A549 (cell line): Measurements from ENCODE around the gene ZMAT3.

Source experiments
- BHLHE40 ChIP-seq: IDR thresholded peaks from 2 replicates; pipeline ENCODE4 v1.6.1; 2012; ENCODE audit warnings: low read depth, low read length, inconsistent platforms
- CTCF ChIP-seq: fragments of >200 bp; sonication (Bioruptor Twin); formaldehyde crosslinking; IDR thresholded peaks from 3 replicates; pipeline ENCODE4 v1.5.1; 2016
- EP300 ChIP-seq, 2 experiments: fragments of >200 bp; sonication (Bioruptor Twin); formaldehyde crosslinking; IDR thresholded peaks; 2 replicates in 1 of 2; 3 replicates in 1 of 2; pipeline ENCODE4 v1.6.1; 2016 to 2017
- ESRRA ChIP-seq: fragments of 150-350 bp; IDR thresholded peaks from 2 replicates; pipeline ENCODE4 v1.6.1; 2014; ENCODE audit warnings: mild to moderate bottlenecking, low read length, borderline replicate concordance
- HOXB5 ChIP-seq: fragments of 250-450 bp; sonication (Bioruptor Pico); IDR thresholded peaks from 2 replicates; pipeline ENCODE4 v1.5.0; 2020; ENCODE audit warnings: mild to moderate bottlenecking, moderate library complexity
- MAFK ChIP-seq: fragments of 450-650 bp; IDR thresholded peaks from 2 replicates; pipeline ENCODE4 v1.6.1; 2014; ENCODE audit not compliant: partially characterized antibody
- MAX ChIP-seq: IDR thresholded peaks from 2 replicates; pipeline ENCODE4 v1.6.1; 2012
- MYC ChIP-seq: IDR thresholded peaks from 2 replicates; pipeline ENCODE4 v1.6.1; 2012; ENCODE audit warnings: mild to moderate bottlenecking, inconsistent platforms, low read length, improper control_type of control experiment, borderline replicate concordance
- POLR2A ChIP-seq: IDR thresholded peaks from 2 replicates; pipeline ENCODE4 v1.6.1; 2012; ENCODE audit warnings: mild to moderate bottlenecking, low read length
- RAD21 ChIP-seq, 2 experiments: fragments of >200 bp in 1 of 2; sonication (Bioruptor Twin) in 1 of 2; formaldehyde crosslinking in 1 of 2; IDR thresholded peaks in 1 of 2; conservative IDR thresholded peaks in 1 of 2; 2 replicates in 1 of 2; 3 replicates in 1 of 2; pipeline ENCODE4 v1.6.1; 2012 to 2018; ENCODE audit warnings: inconsistent platforms in 1 of 2
- SMC3 ChIP-seq: fragments of >200 bp; sonication (Bioruptor Twin); formaldehyde crosslinking; IDR thresholded peaks from 3 replicates; pipeline ENCODE4 v1.6.1; 2018; ENCODE audit warnings: inconsistent platforms
- USF2 ChIP-seq: fragments of 450-650 bp; IDR thresholded peaks from 2 replicates; pipeline ENCODE4 v1.6.1; 2014; ENCODE audit warnings: antibody characterized with exemption
- ZFP36 ChIP-seq: fragments of 450-650 bp; IDR thresholded peaks from 2 replicates; pipeline ENCODE4 v1.6.1; 2014; ENCODE audit warnings: borderline replicate concordance; ENCODE audit not compliant: partially characterized antibody
- ZNF302 ChIP-seq: fragments of 250-450 bp; sonication (Bioruptor Pico); IDR thresholded peaks from 2 replicates; pipeline ENCODE4 v1.9.0; 2021; ENCODE audit warnings: inconsistent platforms, mild to moderate bottlenecking, moderate library complexity

- TF ChIP-seq CTCF, result no peak
- TF ChIP-seq POLR2A, result no peak
- no peak for TF ChIP-seq ZFP36
- TF ChIP-seq RAD21 (conservative IDR thresholded peaks at IDR 0.05 in 1 of 2, IDR thresholded peaks at IDR 0.05 in 1 of 2), result no peak
- no peak for TF ChIP-seq BHLHE40
- TF ChIP-seq MAFK, result no peak
- TF ChIP-seq MYC, result no peak
- TF ChIP-seq SMC3, result no peak
- no peak for TF ChIP-seq ZNF302
- no peak for TF ChIP-seq USF2
- no peak for TF ChIP-seq EP300 (IDR thresholded peaks at IDR 0.05)
- no peak for TF ChIP-seq MAX
- TF ChIP-seq HOXB5 (CRISPR knock-in tag), result no peak
- TF ChIP-seq ESRRA, result no peak
Observed at GRCh38 chr3:179036626-179037300, 34.8 kb downstream of the ZMAT3 start.
